ENCODE data around the gene MLLT6.

Gene MLLT6

GRCh38 chr17:38738007-38738662 lies 33.1 kb downstream of the MLLT6 start:
- Histone ChIP-seq H3K27ac (ENCODE audit: low read depth, low read length) (no peak overlapping the region), H3K36me3 (ENCODE audit: control insufficient read depth, insufficient read depth, low read length) (peaks cover 10% of the 10 kb centered on the region), H3K4me3 (ENCODE audit: low read length) (no peak overlapping the region), H3K9ac (ENCODE audit: low read length) (no peak overlapping the region), H3K4me1 (ENCODE audit: control insufficient read depth, insufficient read depth, low read length) (peaks cover 23% of the 10 kb centered on the region), H3K27me3 (ENCODE audit: control insufficient read depth, insufficient read depth, low read length) (no peaks in the 10 kb centered on the region)

- H3K4me3 ChIP-seq (ENCODE audit: low read length) = no peak overlapping the region
- peaks cover 23% of the 10 kb centered on the region for H3K4me1 ChIP-seq (ENCODE audit: control insufficient read depth, insufficient read depth, low read length)
- no peak overlapping the region for H3K27ac ChIP-seq (ENCODE audit: low read depth, low read length)
- H3K36me3 ChIP-seq (ENCODE audit: control insufficient read depth, insufficient read depth, low read length) = peaks cover 8% of the 10 kb centered on the region
- H3K27me3 ChIP-seq (ENCODE audit: control insufficient read depth, insufficient read depth, low read length) = no peaks in the 10 kb centered on the region
- no peak overlapping the region for H3K9ac ChIP-seq (ENCODE audit: low read length)
Measured at GRCh38 chr17:38738686-38739085, 33.6 kb downstream of the MLLT6 start.

- Histone ChIP-seq H3K4me1 (ENCODE audit: control insufficient read depth, insufficient read depth, low read length) (peaks cover 23% of the 10 kb centered on the region), H3K4me3 (ENCODE audit: low read length) (no peak overlapping the region), H3K9ac (ENCODE audit: low read length) (no peak overlapping the region), H3K36me3 (ENCODE audit: control insufficient read depth, insufficient read depth, low read length) (peaks cover 8% of the 10 kb centered on the region), H3K27ac (ENCODE audit: low read depth, low read length) (no peak overlapping the region), H3K27me3 (ENCODE audit: control insufficient read depth, insufficient read depth, low read length) (no peaks in the 10 kb centered on the region)
Measured at GRCh38 chr17:38739305-38739704, 34.2 kb downstream of the MLLT6 start.

GRCh38 chr17:38740044-38740443 lies 35.0 kb downstream of the MLLT6 start:
- Histone ChIP-seq H3K4me1 (ENCODE audit: control insufficient read depth, insufficient read depth, low read length) (peaks cover 23% of the 10 kb centered on the region), H3K9ac (ENCODE audit: low read length) (no peak overlapping the region), H3K4me3 (ENCODE audit: low read length) (no peak overlapping the region), H3K27ac (ENCODE audit: low read depth, low read length) (no peak overlapping the region), H3K27me3 (ENCODE audit: control insufficient read depth, insufficient read depth, low read length) (no peaks in the 10 kb centered on the region), H3K36me3 (ENCODE audit: control insufficient read depth, insufficient read depth, low read length) (peaks cover 8% of the 10 kb centered on the region)

- no peaks in the 10 kb centered on the region for H3K27me3 ChIP-seq (ENCODE audit: control insufficient read depth, insufficient read depth, low read length)
- peaks cover 23% of the 10 kb centered on the region for H3K4me1 ChIP-seq (ENCODE audit: control insufficient read depth, insufficient read depth, low read length)
- H3K4me3 ChIP-seq (ENCODE audit: low read length) = no peak overlapping the region
- H3K9ac ChIP-seq (ENCODE audit: low read length) = no peak overlapping the region
- H3K36me3 ChIP-seq (ENCODE audit: control insufficient read depth, insufficient read depth, low read length) = peaks cover 4% of the 10 kb centered on the region
- H3K27ac ChIP-seq (ENCODE audit: low read depth, low read length) = no peak overlapping the region
Measured at GRCh38 chr17:38740806-38741205, 35.7 kb downstream of the MLLT6 start.

DNA sequence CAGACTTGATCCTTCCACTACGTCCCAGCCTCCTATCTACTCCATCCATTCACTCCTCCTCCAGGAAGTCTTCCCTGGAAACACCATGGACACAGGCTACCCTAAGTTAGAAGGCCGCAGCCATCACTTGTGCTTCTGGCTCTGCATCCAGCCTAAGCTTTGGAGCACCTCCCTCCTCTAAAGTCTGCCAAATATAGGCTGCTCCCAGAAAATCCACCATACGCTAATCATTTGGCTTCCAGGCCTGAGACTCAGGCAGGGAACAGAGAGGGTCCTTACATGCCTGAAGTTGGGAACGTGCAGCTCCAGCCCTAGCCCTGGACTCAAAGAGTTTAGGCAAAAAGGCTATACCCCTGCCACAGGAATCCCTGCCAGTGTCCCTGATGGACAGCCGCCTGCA lies 36.4 kb downstream of the MLLT6 start:
- Histone ChIP-seq H3K36me3 (ENCODE audit: control insufficient read depth, insufficient read depth, low read length) (peaks cover 4% of the 10 kb centered on the region), H3K27me3 (ENCODE audit: control insufficient read depth, insufficient read depth, low read length) (no peaks in the 10 kb centered on the region), H3K4me1 (ENCODE audit: control insufficient read depth, insufficient read depth, low read length) (peaks cover 23% of the 10 kb centered on the region), H3K4me3 (ENCODE audit: low read length) (peak overlapping the region; percentile 4), H3K9ac (ENCODE audit: low read length) (no peak overlapping the region), H3K27ac (ENCODE audit: low read depth, low read length) (peak overlapping the region; percentile 89)

DNA sequence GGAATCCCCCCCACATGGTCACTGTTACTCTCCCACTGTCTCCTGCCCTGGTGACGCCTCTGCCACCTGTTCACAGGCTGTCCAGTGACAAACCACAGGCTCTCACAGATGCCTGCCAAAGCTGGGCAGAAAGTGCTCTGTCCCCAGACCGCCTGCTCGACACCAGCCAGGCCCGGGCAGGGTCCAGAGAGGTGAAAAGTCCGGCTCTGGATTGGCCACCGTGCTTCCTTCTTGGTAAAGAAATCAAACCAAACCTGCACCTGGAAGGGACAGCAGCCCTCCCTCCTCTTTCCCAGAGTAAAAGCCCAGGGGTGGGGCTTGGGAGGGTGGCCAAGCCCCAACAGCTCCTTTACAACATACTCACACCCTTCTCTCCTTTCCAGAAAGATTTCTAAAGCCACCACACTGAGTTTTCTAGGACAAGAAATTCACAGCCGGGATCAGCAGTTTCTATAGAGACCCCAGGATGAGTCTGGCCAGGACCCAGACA lies 36.9 kb downstream of the MLLT6 start:
- Histone ChIP-seq H3K27ac (ENCODE audit: low read depth, low read length) (peak overlapping the region; percentile 89), H3K9ac (ENCODE audit: low read length) (no peak overlapping the region), H3K4me1 (ENCODE audit: control insufficient read depth, insufficient read depth, low read length) (peaks cover 23% of the 10 kb centered on the region), H3K27me3 (ENCODE audit: control insufficient read depth, insufficient read depth, low read length) (no peaks in the 10 kb centered on the region), H3K36me3 (ENCODE audit: control insufficient read depth, insufficient read depth, low read length) (peaks cover 4% of the 10 kb centered on the region), H3K4me3 (ENCODE audit: low read length) (peak overlapping the region; percentile 39)

- Histone ChIP-seq H3K36me3 (ENCODE audit: control insufficient read depth, insufficient read depth, low read length) (peaks cover 4% of the 10 kb centered on the region), H3K27me3 (ENCODE audit: control insufficient read depth, insufficient read depth, low read length) (peaks cover under 1% of the 10 kb centered on the region), H3K4me1 (ENCODE audit: control insufficient read depth, insufficient read depth, low read length) (peaks cover 23% of the 10 kb centered on the region), H3K4me3 (ENCODE audit: low read length) (peak overlapping the region; percentile 50), H3K27ac (ENCODE audit: low read depth, low read length) (peak overlapping the region; percentile 89), H3K9ac (ENCODE audit: low read length) (no peak overlapping the region)
Measured at GRCh38 chr17:38742411-38743308, 37.6 kb downstream of the MLLT6 start.

GRCh38 chr17:38743556-38744171 lies 38.6 kb downstream of the MLLT6 start:
- no peak overlapping the region for H3K27ac ChIP-seq (ENCODE audit: low read depth, low read length)
- peaks cover 4% of the 10 kb centered on the region for H3K36me3 ChIP-seq (ENCODE audit: control insufficient read depth, insufficient read depth, low read length)
- no peak overlapping the region for H3K9ac ChIP-seq (ENCODE audit: low read length)
- H3K4me1 ChIP-seq (ENCODE audit: control insufficient read depth, insufficient read depth, low read length) = peaks cover 23% of the 10 kb centered on the region
- peaks cover 2% of the 10 kb centered on the region for H3K27me3 ChIP-seq (ENCODE audit: control insufficient read depth, insufficient read depth, low read length)
- no peak overlapping the region for H3K4me3 ChIP-seq (ENCODE audit: low read length)

DNA sequence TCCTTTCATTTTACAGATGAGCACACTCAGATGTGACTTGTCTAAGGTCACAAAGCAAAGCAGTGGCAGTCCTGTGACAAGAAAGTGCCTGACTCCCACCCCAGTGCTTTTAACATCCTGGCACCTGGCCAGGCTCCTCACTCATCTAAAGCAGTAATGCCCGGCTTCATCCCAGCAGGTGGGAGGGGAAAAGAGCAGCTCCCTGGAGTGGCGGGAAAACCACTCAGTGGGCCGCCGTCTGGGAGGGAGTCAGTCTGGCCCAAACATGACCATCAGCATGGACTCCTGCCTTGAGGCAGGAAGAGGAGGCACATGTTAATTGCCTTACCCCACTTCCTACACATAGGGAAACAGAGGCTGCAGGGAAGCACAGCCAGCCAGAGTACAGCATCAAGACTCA lies 40.5 kb downstream of the MLLT6 start:
- Histone ChIP-seq H3K27me3 (ENCODE audit: control insufficient read depth, insufficient read depth, low read length) (peaks cover 2% of the 10 kb centered on the region), H3K36me3 (ENCODE audit: control insufficient read depth, insufficient read depth, low read length) (no peaks in the 10 kb centered on the region), H3K4me1 (ENCODE audit: control insufficient read depth, insufficient read depth, low read length) (peaks cover 23% of the 10 kb centered on the region), H3K4me3 (ENCODE audit: low read length) (no peak overlapping the region), H3K27ac (ENCODE audit: low read depth, low read length) (no peak overlapping the region), H3K9ac (ENCODE audit: low read length) (no peak overlapping the region)

DNA sequence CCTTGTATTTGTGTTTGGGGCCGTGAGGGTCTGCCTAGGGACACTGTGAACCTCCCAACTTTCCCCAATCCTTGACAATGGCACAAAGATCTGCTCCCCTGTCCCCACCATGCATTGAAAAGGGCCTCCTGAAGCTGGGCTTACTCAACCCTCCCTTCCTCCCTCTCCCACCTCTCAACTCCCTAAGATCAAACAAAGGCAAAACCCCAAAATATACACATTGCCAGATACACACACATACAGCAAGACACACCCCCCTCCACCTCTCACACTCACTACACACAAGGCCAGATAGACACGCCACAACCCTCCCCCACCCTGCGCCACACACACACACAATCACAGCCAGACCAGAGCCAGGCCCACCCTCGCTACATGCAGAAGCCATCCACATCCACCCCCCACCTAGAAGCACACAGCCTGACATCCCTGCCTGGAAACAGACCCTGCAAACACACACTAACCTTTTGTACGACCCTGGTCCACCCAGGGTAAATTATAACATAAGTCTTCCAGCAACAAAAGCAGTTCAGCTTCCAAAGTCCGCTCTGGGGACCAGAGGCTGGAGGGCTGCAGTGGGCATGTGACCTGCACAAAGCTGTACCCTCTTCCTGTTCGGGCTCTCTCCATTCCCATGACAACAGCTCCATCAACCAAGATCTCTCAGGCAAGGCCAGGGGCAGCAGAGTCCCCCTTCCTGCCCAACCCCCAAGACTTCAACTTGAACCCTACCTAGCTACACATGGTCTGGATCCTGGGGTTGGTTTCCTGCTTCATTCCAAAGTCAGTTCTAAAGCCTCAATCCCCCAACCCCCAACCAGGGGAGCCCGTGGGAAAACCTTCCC lies 41.2 kb downstream of the MLLT6 start:
- peaks cover 17% of the 10 kb centered on the region for H3K4me1 ChIP-seq (ENCODE audit: control insufficient read depth, insufficient read depth, low read length)
- no peak overlapping the region for H3K9ac ChIP-seq (ENCODE audit: low read length)
- H3K27ac ChIP-seq (ENCODE audit: low read depth, low read length) = no peak overlapping the region
- H3K4me3 ChIP-seq (ENCODE audit: low read length) = peak overlapping the region; percentile 17
- no peaks in the 10 kb centered on the region for H3K36me3 ChIP-seq (ENCODE audit: control insufficient read depth, insufficient read depth, low read length)
- peaks cover 2% of the 10 kb centered on the region for H3K27me3 ChIP-seq (ENCODE audit: control insufficient read depth, insufficient read depth, low read length)

Measured in rectal smooth muscle tissue (tissue), 1 donor.